Prostate gland (tissue), 2 donors: Measurements from ENCODE around the gene MAGEA9.

Experiments used
- POLR2A ChIP-seq: fragments of 450-650 bp; IDR thresholded peaks from one replicate; pipeline ENCODE4 v1.6.1; 2016; ENCODE audit warnings: antibody characterized with exemption, mild to moderate bottlenecking
- POLR2AphosphoS5 ChIP-seq: sonication (generic); formaldehyde crosslinking; IDR thresholded peaks from one replicate; pipeline ENCODE4 v1.6.1; 2017; ENCODE audit warnings: antibody characterized with exemption
- TF ChIP-seq, protein P1 (sequence below), 4 experiments: fragments of 200-600 bp in 2 of 4; fragments of 450-650 bp in 2 of 4; sonication (generic) in 2 of 4; IDR thresholded peaks; 1 replicate in 3 of 4; 2 replicates in 1 of 4; pipeline ENCODE4 v1.5.1; 2016 to 2019; ENCODE audit warnings: antibody characterized with exemption in 4 of 4, mild to moderate bottlenecking in 2 of 4, moderate library complexity in 2 of 4

DNA sequence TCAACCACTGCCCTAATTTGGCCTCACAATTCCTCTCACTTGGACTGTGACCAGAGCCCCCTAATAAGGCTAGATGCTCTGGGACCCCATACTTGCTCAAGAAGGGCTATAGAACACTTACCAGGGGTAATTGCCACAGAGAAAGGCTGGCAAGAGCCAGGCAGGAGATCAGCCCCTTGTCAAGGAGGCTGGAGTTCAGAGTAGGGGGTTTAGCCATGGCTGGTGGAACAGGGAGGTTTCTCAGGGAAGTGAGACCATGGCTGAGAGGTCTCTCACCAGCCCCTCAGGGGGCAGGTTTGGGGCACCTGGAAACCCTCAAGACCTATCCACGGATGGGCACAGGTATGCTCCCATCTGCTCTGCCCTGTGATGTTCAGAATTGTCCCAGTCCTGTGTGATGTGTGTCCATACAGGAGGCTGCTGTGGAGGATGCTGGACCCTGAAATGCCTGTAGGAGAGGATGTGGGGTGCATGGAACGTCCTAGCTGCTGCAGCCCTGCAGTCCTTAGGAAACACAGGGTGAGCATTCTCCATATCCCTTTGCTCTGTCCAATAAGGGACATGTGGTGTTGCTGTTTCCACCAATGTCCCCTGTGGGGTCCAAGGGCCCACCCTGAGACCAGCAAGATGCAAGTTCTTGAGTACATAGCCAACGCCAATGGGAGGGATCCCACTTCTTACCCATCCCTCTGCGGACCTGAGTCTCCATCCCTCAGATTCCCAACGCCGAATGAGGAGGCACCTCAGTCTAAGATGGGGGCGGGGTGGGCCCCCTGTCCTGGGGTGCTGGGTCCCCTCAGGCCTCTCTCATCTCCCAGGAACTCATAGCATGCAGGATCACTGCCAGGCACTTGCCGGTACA is 24.3 kb upstream of the MAGEA9 start:
- TF ChIP-seq, protein P1, sequence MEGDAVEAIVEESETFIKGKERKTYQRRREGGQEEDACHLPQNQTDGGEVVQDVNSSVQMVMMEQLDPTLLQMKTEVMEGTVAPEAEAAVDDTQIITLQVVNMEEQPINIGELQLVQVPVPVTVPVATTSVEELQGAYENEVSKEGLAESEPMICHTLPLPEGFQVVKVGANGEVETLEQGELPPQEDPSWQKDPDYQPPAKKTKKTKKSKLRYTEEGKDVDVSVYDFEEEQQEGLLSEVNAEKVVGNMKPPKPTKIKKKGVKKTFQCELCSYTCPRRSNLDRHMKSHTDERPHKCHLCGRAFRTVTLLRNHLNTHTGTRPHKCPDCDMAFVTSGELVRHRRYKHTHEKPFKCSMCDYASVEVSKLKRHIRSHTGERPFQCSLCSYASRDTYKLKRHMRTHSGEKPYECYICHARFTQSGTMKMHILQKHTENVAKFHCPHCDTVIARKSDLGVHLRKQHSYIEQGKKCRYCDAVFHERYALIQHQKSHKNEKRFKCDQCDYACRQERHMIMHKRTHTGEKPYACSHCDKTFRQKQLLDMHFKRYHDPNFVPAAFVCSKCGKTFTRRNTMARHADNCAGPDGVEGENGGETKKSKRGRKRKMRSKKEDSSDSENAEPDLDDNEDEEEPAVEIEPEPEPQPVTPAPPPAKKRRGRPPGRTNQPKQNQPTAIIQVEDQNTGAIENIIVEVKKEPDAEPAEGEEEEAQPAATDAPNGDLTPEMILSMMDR (IDR thresholded peaks at IDR 0.05): no peak
- no peak for TF ChIP-seq POLR2AphosphoS5
- no peak for TF ChIP-seq POLR2A
